K562 (cell line): Measurements from ENCODE around the gene WDR90.

ENCODE experiments used
- ARID1B ChIP-seq: fragments of 450-650 bp; IDR thresholded peaks from 2 replicates; pipeline ENCODE4 v1.6.1; 2016; ENCODE audit warnings: antibody characterized with exemption, mild to moderate bottlenecking, inconsistent platforms
- CTCF ChIP-seq, 3 experiments: IDR thresholded peaks in 2 of 3; conservative IDR thresholded peaks in 1 of 3; 2 replicates each; pipeline ENCODE4 v1.5.1; 2011 to 2012; ENCODE audit warnings: low read length in 3 of 3, mild to moderate bottlenecking in 3 of 3, control low read depth in 2 of 3, improper control_type of control experiment in 1 of 3, inconsistent platforms in 1 of 3, low read depth in 1 of 3, mixed read lengths in 1 of 3, moderate library complexity in 1 of 3; ENCODE audit not compliant: insufficient read depth in 2 of 3
- EP300 ChIP-seq: IDR thresholded peaks from 2 replicates; pipeline ENCODE4 v1.6.1; 2012; ENCODE audit warnings: low read length, improper control_type of control experiment
- FOXO4 ChIP-seq: fragments of 450-650 bp; formaldehyde crosslinking; IDR thresholded peaks from 2 replicates; pipeline ENCODE4 v1.4.0; 2020; ENCODE audit warnings: mild to moderate bottlenecking, moderate library complexity
- POLR2A ChIP-seq: fragments of 450-650 bp; conservative IDR thresholded peaks from 2 replicates; pipeline ENCODE4 v1.6.1; 2016
- RBM25 ChIP-seq: fragments of 200-400 bp; formaldehyde crosslinking; IDR thresholded peaks from 2 replicates; pipeline ENCODE4 v1.6.1; 2018; ENCODE audit warnings: low read length, low read depth, moderate library complexity; ENCODE audit not compliant: severe bottlenecking
- SIRT6 ChIP-seq: IDR thresholded peaks from one replicate; pipeline ENCODE4 v1.6.1; 2012; ENCODE audit warnings: low read depth, mild to moderate bottlenecking, control low read depth, inconsistent platforms, low read length, moderate library complexity
- ZNF583 ChIP-seq: fragments of 250-450 bp; sonication (Bioruptor Pico); IDR thresholded peaks from 2 replicates; pipeline ENCODE4 v1.4.0; 2020

GRCh38 chr16:624526-625070 lies 24.6 kb upstream of the WDR90 start:
- no peak for TF ChIP-seq ARID1B
- TF ChIP-seq RBM25: no peak
- TF ChIP-seq CTCF (IDR thresholded peaks at IDR 0.05 in 2 of 3, conservative IDR thresholded peaks at IDR 0.05 in 1 of 3; ENCODE audit: insufficient read depth in 2 of 3, low read depth in 1 of 3, low read length in 3 of 3): no peak
- no peak for TF ChIP-seq POLR2A
- no peak for TF ChIP-seq EP300
- no peak for TF ChIP-seq ZNF583 (CRISPR knock-in tag)
- TF ChIP-seq FOXO4 (CRISPR knock-in tag): no peak
- TF ChIP-seq SIRT6: no peak
